A549 (cell line): ENCODE results near the gene PXK. TPM values are rescaled to one million over a fixed set of nuclear protein-coding genes. Genes with fewer than 3 reads are reported as not detected.

Source experiments
- ATAC-seq, 2 experiments: fragments of 200-7000 bp in 1 of 2; fragments of >200 bp in 1 of 2; cut with Nextera tagmentation in 1 of 2; cut with Tn5 transposase in 1 of 2; 3 replicates each; pipeline versions ENCODE4 v1.8.0 to v1.9.1; 2018 to 2020; ENCODE audit warnings: mild to moderate bottlenecking in 1 of 2, moderate library complexity in 1 of 2
- CTCF ChIA-PET: fragments of 300-600 bp; sonication (Branson Sonifier 250); formaldehyde crosslinking; extraction: SDS; loops from one replicate; lab custom pipeline; 2021; ENCODE audit warnings: antibody characterized with exemption, inconsistent platforms; lab: Yijun Ruan, JAX
- POLR2A ChIA-PET: fragments of 350-600 bp; formaldehyde crosslinking; extraction: SDS; loops from one replicate; lab custom pipeline; 2021; ENCODE audit warnings: antibody characterized with exemption, inconsistent platforms; lab: Yijun Ruan, JAX
- DNase-seq, 2 experiments: peaks; one replicate each; pipeline versions ENCODE4 v3.0.0 to v3.0.0-alpha.2; 2011 to 2016; ENCODE audit warnings: low read depth in 1 of 2, low spot score in 1 of 2
- FAIRE-seq: peaks from 2 replicates; lab custom pipeline; 2011; peaks lifted over from hg19 to GRCh38; lab: Jason Lieb, UNC
- H3K27ac ChIP-seq, 2 experiments: fragments of >200 bp; sonication (Bioruptor Twin); formaldehyde crosslinking; 3 replicates each; pipeline ENCODE4 v1.5.1; 2016 to 2017
- H3K4me1 ChIP-seq: fragments of >200 bp; sonication (Bioruptor Twin); formaldehyde crosslinking; 3 replicates; pipeline ENCODE4 v1.6.1; 2016
- H3K4me2 ChIP-seq: fragments of >200 bp; sonication (Bioruptor Twin); formaldehyde crosslinking; 3 replicates; pipeline ENCODE4 v1.6.1; 2016
- H3K4me3 ChIP-seq: fragments of >200 bp; sonication (Bioruptor Twin); formaldehyde crosslinking; 3 replicates; pipeline ENCODE4 v1.5.1; 2016
- H3K9me3 ChIP-seq: fragments of >200 bp; sonication (Bioruptor Twin); formaldehyde crosslinking; 3 replicates; pipeline ENCODE4 v1.6.1; 2016
- BCL3 ChIP-seq: fragments of >200 bp; sonication (Bioruptor Twin); formaldehyde crosslinking; IDR thresholded peaks from 3 replicates; pipeline ENCODE4 v1.6.1; 2016
- BHLHE40 ChIP-seq: IDR thresholded peaks from 2 replicates; pipeline ENCODE4 v1.6.1; 2012; ENCODE audit warnings: low read depth, low read length, inconsistent platforms
- CBX8 ChIP-seq: fragments of 200-600 bp; sonication (generic); IDR thresholded peaks from 2 replicates; pipeline ENCODE4 v1.6.1; 2016
- CEBPB ChIP-seq, 2 experiments: fragments of >200 bp in 1 of 2; sonication (Bioruptor Twin) in 1 of 2; formaldehyde crosslinking in 1 of 2; IDR thresholded peaks; 2 replicates each; pipeline ENCODE4 v1.6.1; 2012 to 2016
- CHD4 ChIP-seq: fragments of 200-600 bp; sonication (generic); IDR thresholded peaks from 2 replicates; pipeline ENCODE4 v1.6.1; 2016; ENCODE audit warnings: antibody characterized with exemption, mild to moderate bottlenecking, borderline replicate concordance
- E2F6 ChIP-seq: IDR thresholded peaks from 2 replicates; pipeline ENCODE4 v1.6.1; 2012; ENCODE audit warnings: low read depth, borderline replicate concordance
- EHMT2 ChIP-seq: fragments of 200-600 bp; sonication (generic); IDR thresholded peaks from 2 replicates; pipeline ENCODE4 v1.6.1; 2016; ENCODE audit warnings: antibody characterized with exemption, low read depth, mild to moderate bottlenecking, moderate library complexity
- FOSL2 ChIP-seq, 2 experiments: fragments of 450-650 bp in 1 of 2; fragments of >200 bp in 1 of 2; sonication (Bioruptor Twin) in 1 of 2; formaldehyde crosslinking; IDR thresholded peaks; 2 replicates each; pipeline versions ENCODE4 v1.5.0 to v1.6.1; 2016 to 2020; ENCODE audit warnings: mild to moderate bottlenecking in 1 of 2, moderate library complexity in 1 of 2
- FOXS1 ChIP-seq: fragments of 250-450 bp; sonication (Bioruptor Pico); IDR thresholded peaks from 2 replicates; pipeline ENCODE4 v1.5.0; 2020; ENCODE audit warnings: mild to moderate bottlenecking, moderate library complexity
- HDAC2 ChIP-seq: fragments of 200-600 bp; sonication (generic); IDR thresholded peaks from 2 replicates; pipeline ENCODE4 v1.6.1; 2016
- HOXA7 ChIP-seq: fragments of 250-450 bp; sonication (Bioruptor Pico); IDR thresholded peaks from 2 replicates; pipeline ENCODE4 v1.5.0; 2020; ENCODE audit warnings: mild to moderate bottlenecking, moderate library complexity
- HOXB13 ChIP-seq: fragments of 250-450 bp; sonication (Bioruptor Pico); IDR thresholded peaks from 2 replicates; pipeline ENCODE4 v1.5.0; 2020; ENCODE audit warnings: low read depth, mild to moderate bottlenecking, moderate library complexity
- KDM5A ChIP-seq: fragments of 200-600 bp; sonication (generic); IDR thresholded peaks from 2 replicates; pipeline ENCODE4 v1.6.1; 2016; ENCODE audit warnings: antibody characterized with exemption, mild to moderate bottlenecking
- MAFK ChIP-seq: fragments of 450-650 bp; IDR thresholded peaks from 2 replicates; pipeline ENCODE4 v1.6.1; 2014; ENCODE audit not compliant: partially characterized antibody
- MAX ChIP-seq: IDR thresholded peaks from 2 replicates; pipeline ENCODE4 v1.6.1; 2012
- MAZ ChIP-seq: fragments of 150-350 bp; IDR thresholded peaks from 2 replicates; pipeline ENCODE4 v1.6.1; 2014; ENCODE audit warnings: antibody characterized with exemption, low read depth, low read length, borderline replicate concordance
- MYC ChIP-seq: IDR thresholded peaks from 2 replicates; pipeline ENCODE4 v1.6.1; 2012; ENCODE audit warnings: mild to moderate bottlenecking, inconsistent platforms, low read length, improper control_type of control experiment, borderline replicate concordance
- NFE2L2 ChIP-seq: fragments of 150-350 bp; conservative IDR thresholded peaks from 2 replicates; pipeline ENCODE4 v1.6.1; 2014; ENCODE audit warnings: low read length
- NPAS2 ChIP-seq: fragments of 250-450 bp; sonication (Bioruptor Pico); IDR thresholded peaks from 2 replicates; pipeline ENCODE4 v1.8.0; 2022; ENCODE audit warnings: mild to moderate bottlenecking, moderate library complexity, borderline replicate concordance
- PBX3 ChIP-seq: IDR thresholded peaks from 2 replicates; pipeline ENCODE4 v1.6.1; 2012
- POLR2AphosphoS2 ChIP-seq: conservative IDR thresholded peaks from 2 replicates; pipeline ENCODE4 v1.6.1; 2012; ENCODE audit warnings: low read length, improper control_type of control experiment, inconsistent platforms
- RAD21 ChIP-seq, 2 experiments: fragments of >200 bp in 1 of 2; sonication (Bioruptor Twin) in 1 of 2; formaldehyde crosslinking in 1 of 2; IDR thresholded peaks in 1 of 2; conservative IDR thresholded peaks in 1 of 2; 2 replicates in 1 of 2; 3 replicates in 1 of 2; pipeline ENCODE4 v1.6.1; 2012 to 2018; ENCODE audit warnings: inconsistent platforms in 1 of 2
- RARB ChIP-seq: fragments of 250-450 bp; sonication (Bioruptor Pico); IDR thresholded peaks from 2 replicates; pipeline ENCODE4 v1.8.0; 2021; ENCODE audit warnings: mild to moderate bottlenecking, moderate library complexity
- REST ChIP-seq: fragments of 200-600 bp; sonication (generic); IDR thresholded peaks from 2 replicates; pipeline ENCODE4 v1.6.1; 2016; ENCODE audit warnings: antibody characterized with exemption, mild to moderate bottlenecking, moderate library complexity
- RNF2 ChIP-seq: fragments of 200-600 bp; sonication (generic); IDR thresholded peaks from 2 replicates; pipeline ENCODE4 v1.6.1; 2016; ENCODE audit warnings: low read depth, mild to moderate bottlenecking, antibody characterized with exemption, moderate library complexity, borderline replicate concordance
- SREBF2 ChIP-seq: fragments of 450-650 bp; IDR thresholded peaks from 2 replicates; pipeline ENCODE4 v1.6.1; 2014; ENCODE audit warnings: mild to moderate bottlenecking, moderate library complexity
- TFCP2L1 ChIP-seq: fragments of 250-450 bp; sonication (Bioruptor Pico); IDR thresholded peaks from 2 replicates; pipeline ENCODE4 v1.5.0; 2021; ENCODE audit warnings: mild to moderate bottlenecking
- TP53 ChIP-seq: fragments of 250-450 bp; sonication (Bioruptor Pico); IDR thresholded peaks from 2 replicates; pipeline ENCODE4 v1.5.0; 2021; ENCODE audit warnings: mild to moderate bottlenecking, moderate library complexity
- ZFP36 ChIP-seq: fragments of 450-650 bp; IDR thresholded peaks from 2 replicates; pipeline ENCODE4 v1.6.1; 2014; ENCODE audit warnings: borderline replicate concordance; ENCODE audit not compliant: partially characterized antibody
- ZNF302 ChIP-seq: fragments of 250-450 bp; sonication (Bioruptor Pico); IDR thresholded peaks from 2 replicates; pipeline ENCODE4 v1.9.0; 2021; ENCODE audit warnings: inconsistent platforms, mild to moderate bottlenecking, moderate library complexity
- WGBS: methylation state at CpG from one replicate; pipeline ENCODE4 v1.1.6; 2017; ENCODE audit errors: missing lambda C conversion rate; 5-methylcytosine and 5-hydroxymethylcytosine counted together
- polyA plus RNA-seq, 4 experiments: library from polyadenylated mRNA; depleted of rRNA in 3 of 4; stranded (reverse); fragments of >200 nt; fragmentation: RNase III in 1 of 4; extraction: RNeasy Plus Mini Kit Qiagen cat#74134 plus additional on column Dnase treatment in 1 of 4; gene quantifications; 2 replicates in 3 of 4; 3 replicates in 1 of 4; pipeline ENCODE4 v1.2.3, GENCODE V29; 2011 to 2017

Gene PXK
- polyA plus RNA-seq, 2 of the 4 experiments (the other 2 are of a cell fraction) = 4.4 to 10.5 TPM

- TF ChIP-seq E2F6 (peak; percentile 93), HOXB13 (CRISPR knock-in tag) (0 out of 2 replicates have a peak, but pooled peaks have one; percentile 26), POLR2AphosphoS2 (no peak), PBX3 (no peak), CHD4 (no peak), KDM5A (peak; percentile 75), RNF2 (no peak), TFCP2L1 (CRISPR knock-in tag) (no peak), MAFK (peak; percentile 1), ZNF302 (CRISPR knock-in tag) (no peak)
Measured at GRCh38 chr3:58433400-58434167, 100.9 kb downstream of the PXK start, which contains the start of gene PDHB (continued).

GRCh38 chr3:58434168-58434504, 101.4 kb downstream of the PXK start:
- CTCF ChIA-PET = interaction anchor here (1.2 to 1.4 kb wide), 2 partner anchors 10 to 57 kb away, joined by 3 read pairs; partner anchors contain the start of gene KCTD6
- POLR2A ChIA-PET = interaction anchor here (0.6 to 1.6 kb wide), 2 partner anchors 9 to 58 kb away, joined by 3 to 6 read pairs; partner anchors contain the start of gene KCTD6

GRCh38 chr3:58434511-58434910, 101.8 kb downstream of the PXK start:
- ATAC-seq = no peak
- peaks cover 21% of the 10 kb centered on the region for H3K4me1 ChIP-seq
- peak overlapping the region; percentile 73 for H3K4me2 ChIP-seq
- TF ChIP-seq CBX8 = no peak
- TF ChIP-seq HOXA7 (CRISPR knock-in tag) = no peak
- TF ChIP-seq RARB (CRISPR knock-in tag) = no peak
- no peak for TF ChIP-seq FOSL2 (IDR thresholded peaks at IDR 0.05)
- TF ChIP-seq FOSL2 (CRISPR knock-in tag; IDR thresholded peaks at IDR 0.05) = no peak
- no peak for TF ChIP-seq TFCP2L1 (CRISPR knock-in tag)
- TF ChIP-seq NPAS2 = no peak
- no peak for TF ChIP-seq BCL3
- TF ChIP-seq CEBPB (IDR thresholded peaks at IDR 0.05) = no peak
- TF ChIP-seq MYC = no peak
- TF ChIP-seq HDAC2 = no peak
- no peak for TF ChIP-seq NFE2L2
- TF ChIP-seq MAFK = no peak
- no peak for TF ChIP-seq REST
- no peak for FAIRE-seq
- 89% methylated on average over 11 of the region's 11 CpGs for WGBS
- ChIA-PET POLR2A (interaction anchor here (0.6 to 1.6 kb wide), 2 partner anchors 9 to 57 kb away, joined by 3 to 6 read pairs; partner anchors contain the start of gene KCTD6), CTCF (interaction anchor here (1.2 kb wide), 1 partner anchor 10 kb away, joined by 3 read pairs; no protein-coding TSS in a partner anchor)
- H3K27ac ChIP-seq = peak overlapping the region in 1 of 2 experiments; percentile 95; a peak in 3 of 6 replicates
- no peaks in the 10 kb centered on the region for H3K9me3 ChIP-seq
- H3K4me3 ChIP-seq = no peak overlapping the region; the same call in 2 of the 3 replicates
- DNase-seq = no peak

More at GRCh38 chr3:58434168-58434504, 101.4 kb downstream of the PXK start:
- Histone ChIP-seq H3K4me2 (peak overlapping the region; percentile 73), H3K4me3 (peak overlapping the region; percentile 74), H3K9me3 (no peaks in the 10 kb centered on the region), H3K4me1 (peaks cover 21% of the 10 kb centered on the region), H3K27ac (peak overlapping the region; percentile 95 to 97)
- no peak for DNase-seq
- FAIRE-seq = no peak
- WGBS = 53% methylated on average over 3 of the region's 3 CpGs
- no peak for ATAC-seq
- TF ChIP-seq KDM5A = no peak
- TF ChIP-seq CEBPB (IDR thresholded peaks at IDR 0.05) = no peak
- TF ChIP-seq TP53 (CRISPR knock-in tag) = no peak
- no peak for TF ChIP-seq POLR2AphosphoS2
- no peak for TF ChIP-seq BHLHE40
- TF ChIP-seq HDAC2 = no peak
- no peak for TF ChIP-seq MAZ
- no peak for TF ChIP-seq EHMT2
- TF ChIP-seq MAX = no peak
- TF ChIP-seq ZNF302 (CRISPR knock-in tag) = no peak
- no peak for TF ChIP-seq NFE2L2
- no peak for TF ChIP-seq SREBF2
- TF ChIP-seq ZFP36 = no peak
- TF ChIP-seq RAD21 (conservative IDR thresholded peaks at IDR 0.05 in 1 of 2, IDR thresholded peaks at IDR 0.05 in 1 of 2) = no peak
- no peak for TF ChIP-seq FOXS1
